Vagina (tissue), 2 donors: ENCODE data around the gene WASF3. TPM values are rescaled to one million over a fixed set of nuclear protein-coding genes. Genes with fewer than 3 reads are reported as not detected.

Source experiments
- DNase-seq, 2 donors: peaks; one replicate each; pipeline ENCODE4 v3.0.0-alpha.2; 2017; ENCODE audit errors: extremely low spot score in 2 of 2
- H3K27ac ChIP-seq: fragments of 200-600 bp; sonication (generic); one replicate; pipeline ENCODE4 v1.5.1; 2019
- H3K27me3 ChIP-seq: fragments of 200-600 bp; sonication (generic); one replicate; pipeline ENCODE4 v1.5.1; 2019
- H3K36me3 ChIP-seq, 2 donors: fragments of 200-600 bp; sonication (generic); one replicate each; pipeline ENCODE4 v1.5.1; 2017 to 2019
- H3K4me1 ChIP-seq: fragments of 200-600 bp; sonication (generic); one replicate; pipeline ENCODE4 v1.5.1; 2019
- H3K4me3 ChIP-seq, 2 donors: fragments of 200-600 bp; sonication (generic); 1 replicate in 1 of 2; 2 replicates in 1 of 2; pipeline ENCODE4 v1.5.1; 2016 to 2019
- H3K9me3 ChIP-seq: fragments of 200-600 bp; sonication (generic); one replicate; pipeline ENCODE4 v1.5.1; 2019
- POLR2A ChIP-seq, 2 donors: fragments of 450-650 bp; IDR thresholded peaks; one replicate each; pipeline ENCODE4 v1.6.1; 2017; ENCODE audit warnings: antibody characterized with exemption in 2 of 2, mild to moderate bottlenecking in 2 of 2, moderate library complexity in 2 of 2
- POLR2AphosphoS5 ChIP-seq, 2 donors: sonication (generic); formaldehyde crosslinking; IDR thresholded peaks; one replicate each; pipeline ENCODE4 v1.9.0; 2017; ENCODE audit warnings: antibody characterized with exemption in 2 of 2, mild to moderate bottlenecking in 2 of 2, low read depth in 1 of 2; ENCODE audit not compliant: insufficient read depth in 1 of 2
- intact Hi-C: fragments of 100-400 bp; cut with DNase I; formaldehyde crosslinking; loops from one replicate; pipeline ENCODE4 v1.15.1; 2023
- total RNA-seq: library from RNA; depleted of rRNA; stranded (reverse); fragments of >200 nt; gene quantifications from one replicate; pipeline ENCODE4 v1.2.3, GENCODE V29; 2016
- TF ChIP-seq, protein P1 (sequence below), 3 experiments: fragments of 450-650 bp in 2 of 3; fragments of 200-600 bp in 1 of 3; sonication (generic) in 1 of 3; IDR thresholded peaks; one replicate each; pipeline ENCODE4 v1.5.1; 2017 to 2019; ENCODE audit warnings: antibody characterized with exemption in 3 of 3, mild to moderate bottlenecking in 2 of 3, moderate library complexity in 2 of 3

The WASF3 gene
- total RNA-seq, 1 donor from 2014 or later: 20.4 TPM

DNA sequence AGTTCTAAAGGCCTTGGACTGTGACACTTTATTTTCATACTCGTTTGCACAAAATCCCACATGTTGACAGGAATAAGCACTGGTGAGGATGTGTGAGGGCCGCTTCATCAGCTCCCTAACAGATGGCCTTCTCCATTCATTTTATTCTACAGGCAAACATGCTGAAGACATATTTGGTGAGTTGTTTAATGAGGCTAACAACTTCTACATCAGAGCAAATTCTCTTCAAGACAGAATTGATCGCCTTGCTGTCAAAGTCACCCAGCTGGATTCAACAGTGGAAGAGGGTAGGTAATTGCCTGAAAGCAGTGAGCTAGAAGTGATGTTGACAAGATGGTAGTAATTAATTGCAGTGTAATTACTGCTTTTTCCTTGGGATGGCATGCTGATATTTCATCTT, 107.4 kb downstream of the WASF3 start:
- no peaks in the 10 kb centered on the region for H3K4me1 ChIP-seq
- no peaks in the 10 kb centered on the region for H3K36me3 ChIP-seq
- TF ChIP-seq POLR2A (IDR thresholded peaks at IDR 0.05): no peak
- TF ChIP-seq, protein P1, sequence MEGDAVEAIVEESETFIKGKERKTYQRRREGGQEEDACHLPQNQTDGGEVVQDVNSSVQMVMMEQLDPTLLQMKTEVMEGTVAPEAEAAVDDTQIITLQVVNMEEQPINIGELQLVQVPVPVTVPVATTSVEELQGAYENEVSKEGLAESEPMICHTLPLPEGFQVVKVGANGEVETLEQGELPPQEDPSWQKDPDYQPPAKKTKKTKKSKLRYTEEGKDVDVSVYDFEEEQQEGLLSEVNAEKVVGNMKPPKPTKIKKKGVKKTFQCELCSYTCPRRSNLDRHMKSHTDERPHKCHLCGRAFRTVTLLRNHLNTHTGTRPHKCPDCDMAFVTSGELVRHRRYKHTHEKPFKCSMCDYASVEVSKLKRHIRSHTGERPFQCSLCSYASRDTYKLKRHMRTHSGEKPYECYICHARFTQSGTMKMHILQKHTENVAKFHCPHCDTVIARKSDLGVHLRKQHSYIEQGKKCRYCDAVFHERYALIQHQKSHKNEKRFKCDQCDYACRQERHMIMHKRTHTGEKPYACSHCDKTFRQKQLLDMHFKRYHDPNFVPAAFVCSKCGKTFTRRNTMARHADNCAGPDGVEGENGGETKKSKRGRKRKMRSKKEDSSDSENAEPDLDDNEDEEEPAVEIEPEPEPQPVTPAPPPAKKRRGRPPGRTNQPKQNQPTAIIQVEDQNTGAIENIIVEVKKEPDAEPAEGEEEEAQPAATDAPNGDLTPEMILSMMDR (IDR thresholded peaks at IDR 0.05): no peak
- TF ChIP-seq POLR2AphosphoS5 (IDR thresholded peaks at IDR 0.05; ENCODE audit: insufficient read depth in 1 of 2, low read depth in 1 of 2): no peak
- H3K4me3 ChIP-seq: no peak overlapping the region
- H3K27me3 ChIP-seq: no peaks in the 10 kb centered on the region
- no peak for DNase-seq
- no peak overlapping the region for H3K27ac ChIP-seq
- H3K9me3 ChIP-seq: no peaks in the 10 kb centered on the region
- intact Hi-C loops: no loop called here

DNA sequence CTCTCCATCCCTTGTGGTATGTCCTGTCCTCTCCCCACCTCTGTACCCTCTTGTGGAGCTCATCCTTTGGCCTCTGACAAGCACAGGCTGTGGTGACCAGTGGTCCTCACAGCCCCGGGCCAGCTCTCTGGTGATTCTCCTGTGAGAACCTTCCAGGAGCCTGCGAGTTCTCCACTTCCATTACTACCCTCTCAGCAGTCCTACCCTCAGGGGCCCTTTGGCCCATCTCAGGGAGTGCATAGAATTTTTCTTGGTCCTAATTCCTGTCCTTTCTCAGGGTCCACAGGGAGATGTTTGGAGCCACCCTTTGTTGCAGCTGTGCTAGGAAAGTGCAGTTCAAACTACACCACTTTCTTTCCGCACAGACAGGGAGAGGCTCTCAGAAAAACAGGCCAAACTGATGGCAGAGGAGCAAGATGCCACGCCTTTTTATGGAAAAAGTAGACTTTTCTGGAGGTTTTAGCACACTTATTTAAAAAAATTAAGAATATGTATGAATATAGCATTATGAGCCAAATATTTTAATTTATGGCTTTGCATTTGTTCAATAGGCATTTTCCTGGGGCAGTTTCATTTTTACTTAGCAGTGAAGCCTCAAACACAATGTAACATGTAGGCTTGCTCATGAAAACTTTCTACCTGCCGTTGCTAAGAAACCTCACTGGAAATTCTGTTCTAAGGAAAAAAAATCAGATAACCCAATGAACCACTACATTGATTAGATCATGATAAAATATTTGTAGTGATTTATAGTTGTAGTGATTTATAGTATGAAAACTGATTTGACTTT, 111.1 kb downstream of the WASF3 start:
- Histone ChIP-seq H3K27me3 (no peaks in the 10 kb centered on the region), H3K36me3 (no peaks in the 10 kb centered on the region), H3K9me3 (no peaks in the 10 kb centered on the region), H3K27ac (no peak overlapping the region), H3K4me3 (no peak overlapping the region), H3K4me1 (no peaks in the 10 kb centered on the region)
- intact Hi-C loops: no loop called here
- TF ChIP-seq POLR2AphosphoS5 (IDR thresholded peaks at IDR 0.05; ENCODE audit: insufficient read depth in 1 of 2, low read depth in 1 of 2) (no peak), POLR2A (IDR thresholded peaks at IDR 0.05) (no peak)
- TF ChIP-seq, protein P1 (IDR thresholded peaks at IDR 0.05): no peak
- DNase-seq: no peak

DNA sequence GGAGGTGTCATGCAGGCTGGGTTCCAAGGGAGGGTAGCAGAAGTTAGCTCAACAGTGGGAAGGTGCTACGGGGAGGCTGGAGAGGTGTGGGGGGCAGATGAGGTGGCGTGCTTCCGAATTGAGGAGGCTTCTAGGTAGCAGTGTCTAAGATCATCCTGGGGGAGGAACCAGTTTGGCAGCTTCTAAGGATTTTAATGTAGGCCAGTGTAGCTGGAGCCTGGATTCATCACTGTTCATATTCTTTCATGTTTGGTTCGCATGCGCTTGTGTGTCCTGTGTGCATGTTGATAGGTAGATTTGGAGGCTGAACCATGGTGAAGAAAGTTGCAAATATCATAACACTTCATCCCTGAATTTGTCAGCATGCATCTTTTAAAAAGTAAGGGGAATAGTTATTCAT, 116.4 kb downstream of the WASF3 start:
- H3K4me1 ChIP-seq: no peaks in the 10 kb centered on the region
- TF ChIP-seq POLR2AphosphoS5 (IDR thresholded peaks at IDR 0.05; ENCODE audit: insufficient read depth in 1 of 2, low read depth in 1 of 2) (no peak), POLR2A (IDR thresholded peaks at IDR 0.05) (no peak)
- TF ChIP-seq, protein P1 (IDR thresholded peaks at IDR 0.05): no peak
- intact Hi-C loops: no loop called here

DNA sequence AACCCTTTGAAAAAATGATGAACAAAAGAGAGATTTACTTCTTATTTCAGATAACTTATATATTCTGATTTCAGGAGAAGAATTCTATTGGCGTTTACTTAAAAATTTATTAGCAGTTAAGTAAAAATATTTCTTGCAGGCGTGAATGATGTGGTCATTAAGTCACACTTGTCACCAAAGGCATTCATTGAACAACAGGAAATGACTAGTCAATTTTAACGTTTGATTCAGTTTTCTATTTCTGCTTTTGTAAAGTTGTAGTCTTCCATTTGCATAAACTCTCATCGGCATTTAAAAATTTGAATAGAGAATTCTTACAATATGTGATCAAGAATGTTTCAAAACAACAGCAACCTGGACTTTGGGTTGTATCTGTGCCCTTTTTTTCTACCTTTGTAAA, 119.7 kb downstream of the WASF3 start:
- Histone ChIP-seq H3K27me3 (no peaks in the 10 kb centered on the region), H3K4me3 (no peak overlapping the region), H3K36me3 (peaks cover 0 to 1% of the 10 kb centered on the region in 2 donors), H3K4me1 (no peaks in the 10 kb centered on the region), H3K27ac (no peak overlapping the region), H3K9me3 (no peaks in the 10 kb centered on the region)
- no peak for DNase-seq
- intact Hi-C loops: no loop called here
- no peak for TF ChIP-seq POLR2AphosphoS5 (IDR thresholded peaks at IDR 0.05; ENCODE audit: insufficient read depth in 1 of 2, low read depth in 1 of 2)
- TF ChIP-seq POLR2A (IDR thresholded peaks at IDR 0.05): no peak
- TF ChIP-seq, protein P1 (IDR thresholded peaks at IDR 0.05): no peak

More for the DNA sequence above, 116.4 kb downstream of the WASF3 start:
- Histone ChIP-seq H3K4me3 (no peak overlapping the region), H3K9me3 (no peaks in the 10 kb centered on the region), H3K27me3 (no peaks in the 10 kb centered on the region), H3K36me3 (no peaks in the 10 kb centered on the region), H3K27ac (no peak overlapping the region)
- DNase-seq: no peak

DNA sequence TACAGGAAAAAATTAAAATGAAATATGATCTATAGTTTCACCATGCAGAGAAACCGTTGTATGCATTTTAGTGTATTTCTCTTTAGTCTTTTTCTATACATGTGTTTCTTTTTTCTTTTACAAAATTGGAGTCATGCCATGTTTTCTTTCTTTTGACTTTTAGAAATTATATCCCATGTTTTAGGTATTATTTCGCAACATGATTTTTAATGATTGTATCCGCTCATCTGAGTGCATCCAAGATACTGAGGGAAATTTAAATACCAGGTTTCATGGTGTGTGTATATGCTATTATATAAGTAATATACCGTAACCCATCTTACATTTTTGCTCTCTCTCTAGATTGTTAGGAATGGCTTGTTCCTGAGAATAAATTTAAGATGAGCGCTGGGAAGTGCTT, 120.8 kb downstream of the WASF3 start:
- H3K27ac ChIP-seq: no peak overlapping the region
- no peak overlapping the region for H3K4me3 ChIP-seq
- peaks cover 0 to 8% of the 10 kb centered on the region in 2 donors for H3K36me3 ChIP-seq
- no peaks in the 10 kb centered on the region for H3K27me3 ChIP-seq
- no peaks in the 10 kb centered on the region for H3K9me3 ChIP-seq
- no peak for TF ChIP-seq POLR2A (IDR thresholded peaks at IDR 0.05)
- TF ChIP-seq, protein P1 (IDR thresholded peaks at IDR 0.05): no peak
- intact Hi-C loops: no loop called here
- H3K4me1 ChIP-seq: no peaks in the 10 kb centered on the region
- DNase-seq: no peak
